MCF 10A (cell line): Measurements from ENCODE around the gene ASCC3. TPM values are rescaled to one million over a fixed set of nuclear protein-coding genes. Genes with fewer than 3 reads are reported as not detected.

Source experiments
- BruUV-seq: library from RNA; stranded (reverse); fragments of 400-500 nt; replicated peaks from 2 replicates; lab custom pipeline; 2021; lab: Mats Ljungman, UMichigan
- CTCF ChIA-PET: fragments of 300-600 bp; sonication (Branson Sonifier 250); formaldehyde crosslinking; extraction: SDS; loops from one replicate; lab custom pipeline; 2021; ENCODE audit warnings: antibody characterized with exemption, inconsistent platforms; lab: Yijun Ruan, JAX
- POLR2A ChIA-PET: fragments of 300-600, 350-650 bp; sonication (Branson Sonifier 250); formaldehyde crosslinking; extraction: SDS; loops from one replicate; lab custom pipeline; 2020; ENCODE audit warnings: antibody characterized with exemption, inconsistent platforms; lab: Yijun Ruan, JAX
- DNase-seq: peaks from one replicate; pipeline ENCODE4 v3.0.0-alpha.2; 2018; ENCODE audit not compliant: unreplicated experiment
- H3K27ac Mint-ChIP-seq: one replicate; pipeline ENCODE4 v1.8.0; 2022; ENCODE audit warnings: mild to moderate bottlenecking, low read depth, mixed read lengths; ENCODE audit not compliant: unreplicated experiment
- H3K27me3 Mint-ChIP-seq: one replicate; pipeline ENCODE4 v1.8.0; 2022; ENCODE audit warnings: mixed read lengths; ENCODE audit not compliant: insufficient read depth, unreplicated experiment
- H3K36me3 Mint-ChIP-seq: one replicate; pipeline ENCODE4 v1.8.0; 2022; ENCODE audit warnings: mild to moderate bottlenecking, moderate library complexity, mixed read lengths; ENCODE audit not compliant: insufficient read depth, unreplicated experiment
- H3K4me1 Mint-ChIP-seq: one replicate; pipeline ENCODE4 v1.8.0; 2022; ENCODE audit warnings: mixed read lengths; ENCODE audit not compliant: insufficient read depth, unreplicated experiment
- H3K4me3 Mint-ChIP-seq: one replicate; pipeline ENCODE4 v1.8.0; 2022; ENCODE audit warnings: mild to moderate bottlenecking, moderate library complexity, mixed read lengths; ENCODE audit not compliant: unreplicated experiment
- H3K9me3 Mint-ChIP-seq: one replicate; pipeline ENCODE4 v1.8.0; 2022; ENCODE audit warnings: mixed read lengths; ENCODE audit not compliant: unreplicated experiment
- CTCF ChIP-seq: fragments of 200-600 bp; IDR thresholded peaks from one replicate; pipeline ENCODE4 v1.8.0; 2022; ENCODE audit warnings: antibody characterized with exemption, mild to moderate bottlenecking; ENCODE audit not compliant: unreplicated experiment
- intact Hi-C: fragments of 100-400 bp; cut with micrococcal nuclease; formaldehyde crosslinking; loops from 2 replicates; pipeline ENCODE4 v1.14.1; 2022
- total RNA-seq: library from RNA; stranded (reverse); gene quantifications from 2 replicates; pipeline ENCODE4 v1.2.3, GENCODE V29; 2022

Gene ASCC3
- total RNA-seq, 1 experiment from 2014 or later, result 85.0 TPM

- H3K4me3 Mint-ChIP-seq, result no peak overlapping the region
- H3K9me3 Mint-ChIP-seq, result no peaks in the 10 kb centered on the region
- no peak for TF ChIP-seq CTCF
- ChIA-PET POLR2A (interaction anchor here (0.7 to 1.2 kb wide), 3 partner anchors 10 to 325 kb away, joined by 3 to 4 read pairs (median 3); no protein-coding TSS in a partner anchor), CTCF (interaction anchor here (0.6 to 2.9 kb wide), 2 partner anchors 36 to 513 kb away, joined by 3 to 10 read pairs; no protein-coding TSS in a partner anchor)
- intact Hi-C loops, result no loop called here
- H3K4me1 Mint-ChIP-seq, result peaks cover 10% of the 10 kb centered on the region
- H3K27ac Mint-ChIP-seq, result no peak overlapping the region
- no peak for DNase-seq
- no TSS peak for BruUV-seq
- no peaks in the 10 kb centered on the region for H3K27me3 Mint-ChIP-seq
- H3K36me3 Mint-ChIP-seq, result peaks cover 38% of the 10 kb centered on the region
Observed at GRCh38 chr6:100627911-100628758, 253.0 kb downstream of the ASCC3 start.

GRCh38 chr6:100626721-100627120 lies 254.4 kb downstream of the ASCC3 start:
- BruUV-seq, result no TSS peak
- Mint-ChIP-seq H3K27me3 (no peaks in the 10 kb centered on the region), H3K4me1 (peaks cover 5% of the 10 kb centered on the region), H3K9me3 (no peaks in the 10 kb centered on the region), H3K27ac (no peak overlapping the region), H3K36me3 (peaks cover 40% of the 10 kb centered on the region), H3K4me3 (no peak overlapping the region)
- no peak for TF ChIP-seq CTCF
- POLR2A ChIA-PET, result interaction anchor here (0.6 to 1.1 kb wide), 4 partner anchors 8 to 40 kb away, joined by 3 read pairs; no protein-coding TSS in a partner anchor
- intact Hi-C loops, result no loop called here
- no peak for DNase-seq
- CTCF ChIA-PET, result interaction anchor here (1.0 to 2.9 kb wide), 2 partner anchors 37 to 60 kb away, joined by 3 to 10 read pairs; no protein-coding TSS in a partner anchor

GRCh38 chr6:100622907-100623692 lies 258.0 kb downstream of the ASCC3 start:
- Mint-ChIP-seq H3K27ac (peak overlapping the region; percentile 12), H3K27me3 (no peaks in the 10 kb centered on the region), H3K4me3 (no peak overlapping the region), H3K9me3 (no peaks in the 10 kb centered on the region), H3K4me1 (peaks cover 30% of the 10 kb centered on the region), H3K36me3 (peaks cover 41% of the 10 kb centered on the region)
- intact Hi-C loops, result no loop called here
- POLR2A ChIA-PET, result interaction anchor here (1.0 kb wide), 1 partner anchor 13 kb away, joined by 3 read pairs; no protein-coding TSS in a partner anchor
- TF ChIP-seq CTCF, result no peak
- CTCF ChIA-PET, result interaction anchor here (0.5 kb wide), 1 partner anchor 13 kb away, joined by 3 read pairs; no protein-coding TSS in a partner anchor
- no TSS peak for BruUV-seq
- peak; percentile 65 for DNase-seq
